Measurements from ENCODE around the gene WASF3.
A peak's percentile ranks its signal among the peaks of the same experiment; 100 is the strongest.
"Not testable (repeated sequence)": the region's sequence is repeated elsewhere in the genome, so short reads cannot be mapped to it uniquely, and the experiment has no call there.

Gene WASF3

GRCh38 chr13:26716984-26717383 lies 159.5 kb downstream of the WASF3 start:
- DNase-seq (ENCODE audit: low spot score): no peak

GRCh38 chr13:26718146-26718545 lies 160.7 kb downstream of the WASF3 start:
- no peak for DNase-seq (ENCODE audit: low spot score)

- DNase-seq (ENCODE audit: low spot score): no peak
Measured at GRCh38 chr13:26718872-26719271, 161.4 kb downstream of the WASF3 start.

GRCh38 chr13:26719356-26719945 lies 162.0 kb downstream of the WASF3 start:
- DNase-seq (ENCODE audit: low spot score): no peak

- DNase-seq (ENCODE audit: low spot score): peak; percentile 13
Measured at GRCh38 chr13:26721251-26722121, 164.0 kb downstream of the WASF3 start.

GRCh38 chr13:26722321-26722720 lies 164.8 kb downstream of the WASF3 start:
- no peak for DNase-seq (ENCODE audit: low spot score)

- not testable (repeated sequence) for DNase-seq (ENCODE audit: low spot score)
Measured at GRCh38 chr13:26723620-26724019, 166.1 kb downstream of the WASF3 start.

GRCh38 chr13:26726684-26727083 lies 169.2 kb downstream of the WASF3 start:
- DNase-seq (ENCODE audit: low spot score): no peak

- DNase-seq (ENCODE audit: low spot score): no peak
Measured at GRCh38 chr13:26727122-26727521, 169.6 kb downstream of the WASF3 start.

- DNase-seq (ENCODE audit: low spot score): no peak
Measured at GRCh38 chr13:26727633-26728032, 170.2 kb downstream of the WASF3 start.

- DNase-seq (ENCODE audit: low spot score): no peak
Measured at GRCh38 chr13:26735677-26736076, 178.2 kb downstream of the WASF3 start.

Measured in globus pallidus (tissue), 1 donor.